HK-2 (cell line): ENCODE measurements around the gene FCGBP.
"Not testable (repeated sequence)": the region's sequence is repeated elsewhere in the genome, so short reads cannot be mapped to it uniquely, and the experiment has no call there.

ENCODE experiments used
- DNase-seq: peaks from one replicate; pipeline ENCODE4 v3.0.0-alpha.2; 2018; ENCODE audit not compliant: unreplicated experiment

FCGBP gene

DNA sequence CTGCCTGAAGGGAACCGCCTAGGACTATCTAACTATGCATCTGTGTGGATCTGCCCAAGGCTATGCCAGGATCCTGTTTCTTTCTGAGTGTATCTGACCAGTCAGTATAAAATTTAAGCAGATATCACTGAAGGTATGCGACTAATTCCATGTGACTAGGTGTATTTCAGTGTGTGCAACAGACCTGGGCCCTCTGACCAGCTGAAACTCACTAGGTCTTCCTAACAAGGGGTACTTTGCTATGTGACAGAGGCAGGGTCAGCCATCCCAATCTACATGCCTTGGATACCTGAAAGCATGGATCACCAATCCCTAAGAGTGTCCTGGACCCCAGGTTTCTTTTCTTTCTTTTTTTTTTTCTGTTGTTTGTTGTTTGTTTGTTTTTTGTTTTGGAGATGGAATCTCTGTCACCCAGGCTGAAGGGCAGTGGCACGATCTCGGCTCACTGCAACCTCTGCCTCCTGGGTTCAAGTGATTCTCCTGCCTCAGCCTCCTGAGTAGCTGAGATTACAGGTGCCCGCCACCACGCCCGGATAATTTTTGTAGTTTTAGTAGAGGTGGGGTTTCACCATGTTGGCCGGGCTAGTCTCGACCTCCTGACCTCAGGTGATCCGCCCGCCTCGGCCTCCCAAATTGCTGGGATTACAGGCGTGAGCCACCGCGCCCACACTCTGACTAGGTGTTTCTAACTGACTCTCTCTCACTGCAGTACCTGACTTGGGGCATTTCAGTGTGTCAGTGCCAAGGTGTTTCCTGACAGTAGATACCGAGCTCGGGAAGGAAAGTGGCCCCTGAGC is 43.5 kb downstream of the FCGBP start:
- no peak for DNase-seq

- DNase-seq: not testable (repeated sequence)
Observed at GRCh38 chr19:39889872-39890754, 44.3 kb downstream of the FCGBP start.

DNA sequence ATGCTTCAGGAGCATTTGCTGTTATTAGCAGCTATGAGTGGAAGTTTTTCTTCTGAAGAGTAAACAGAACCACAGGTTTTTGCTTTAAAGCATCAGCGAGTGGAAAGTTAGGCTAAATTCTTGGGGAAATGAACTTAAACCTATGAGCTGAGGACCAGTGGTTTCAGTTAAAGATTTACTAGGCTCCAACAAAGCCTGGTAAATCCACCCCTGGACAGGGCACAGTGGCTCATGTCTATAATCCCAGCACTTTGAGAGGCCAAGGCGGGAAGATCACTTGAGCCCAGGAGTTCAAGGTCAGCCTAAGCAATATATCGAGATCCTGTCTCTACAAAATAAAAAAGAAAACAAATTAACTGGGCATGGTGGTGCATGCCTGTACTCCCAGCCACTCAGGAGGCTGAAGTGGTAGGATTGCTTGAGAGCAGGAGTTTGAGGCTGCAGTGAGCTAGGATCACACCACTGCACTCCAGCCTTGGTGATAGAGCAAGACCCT is 46.9 kb downstream of the FCGBP start:
- DNase-seq: not testable (repeated sequence)

DNA sequence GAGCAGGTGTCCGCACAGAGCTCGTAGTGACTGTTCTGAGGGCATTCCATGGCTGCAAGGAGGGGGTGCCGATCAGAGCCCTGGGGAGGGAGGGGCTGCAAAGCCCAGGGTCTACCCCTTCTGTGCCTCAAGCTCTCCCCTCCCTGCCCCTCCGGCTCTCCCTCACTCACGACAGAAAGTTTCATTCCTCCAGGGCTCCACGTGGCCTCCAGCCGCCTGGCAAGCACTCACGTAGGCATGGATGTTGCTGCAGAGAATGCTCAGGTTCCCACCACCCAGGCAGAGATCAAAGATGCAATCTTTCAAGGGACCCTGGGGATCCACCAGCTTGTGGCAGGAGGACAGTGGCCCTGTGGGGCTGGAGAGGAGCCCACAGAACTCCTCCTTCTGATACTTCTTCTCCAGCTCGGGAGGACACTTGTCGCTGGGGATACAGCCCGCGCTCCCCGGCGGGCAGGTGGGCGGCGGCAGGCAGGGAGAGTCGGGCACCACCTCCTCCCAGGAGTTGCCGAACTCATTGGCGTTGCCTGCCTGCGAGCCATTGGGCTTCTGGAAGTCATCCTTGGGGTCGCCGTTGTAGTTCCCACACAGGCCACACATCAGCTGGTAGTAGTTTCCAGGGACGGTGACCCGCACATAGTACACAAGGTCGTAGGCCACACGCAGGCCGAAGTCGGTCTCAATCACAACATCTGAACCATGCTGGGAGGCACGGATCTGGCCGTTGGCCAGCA is 48.4 kb downstream of the FCGBP start:
- not testable (repeated sequence) for DNase-seq

DNA sequence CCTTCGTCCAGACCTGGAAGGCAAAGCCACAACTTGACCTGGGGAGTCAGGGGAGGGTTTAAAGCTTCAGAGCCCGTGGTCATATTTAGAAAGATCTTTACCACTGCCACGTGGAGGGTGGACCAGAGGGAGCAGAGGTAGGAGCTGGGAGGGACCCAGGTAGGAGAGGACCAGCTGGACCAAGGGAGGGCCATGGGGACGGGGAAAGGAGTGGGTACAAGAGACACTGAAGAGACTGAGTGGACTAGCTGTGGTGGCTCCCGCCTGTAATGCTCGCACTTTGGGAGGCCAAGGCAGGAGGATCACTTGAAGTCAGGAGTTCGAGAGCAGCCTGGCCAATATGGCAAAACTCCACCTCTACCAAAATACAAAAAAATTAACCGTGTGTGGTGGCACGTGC is 49.7 kb downstream of the FCGBP start:
- DNase-seq: not testable (repeated sequence)
